ENCODE data around the gene GLO1. TPM values are rescaled to one million over a fixed set of nuclear protein-coding genes. Genes with fewer than 3 reads are reported as not detected.

Gene GLO1
- 89.1 and 146 TPM in 2 replicates for total RNA-seq

GRCh38 chr6:38702558-38703397, at the start of gene GLO1:
GLO1 (minus strand) TSS chr6:38703145; CDS start chr6:38703054, 91 bp downstream.

GRCh38 chr6:38715016-38715689, 12.2 kb upstream of the GLO1 start, which contains the start of gene DNAH8:
DNAH8 (plus strand) TSS chr6:38715311; CDS start chr6:38722810, 7,499 bp downstream.

GRCh38 chr6:38639498-38640215, 63.3 kb downstream of the GLO1 start, which contains the start of gene BTBD9:
BTBD9 (minus strand) TSS chr6:38639929.

Other genes starting within 250 kb of the GLO1 start
- 14.2 and 17.2 TPM in 2 replicates for gene BTBD9, start 63.2 kb downstream of the GLO1 start, total RNA-seq
- gene DNAH8, start 12.2 kb upstream of the GLO1 start, total RNA-seq: 1.5 and 2.4 TPM in 2 replicates

All from placental pericyte (primary cell).